Stimulated activated CD8-positive, alpha-beta memory T cell treated with anti-CD3 and anti-CD28 coated beads, Interleukin-2, amount 100 ng/mL, for 1 hour (primary cell): ENCODE data around the gene MPLKIP.
A peak's percentile ranks its signal among the peaks of the same experiment; 100 is the strongest.
"Not testable (repeated sequence)": the region's sequence is repeated elsewhere in the genome, so short reads cannot be mapped to it uniquely, and the experiment has no call there.

Experiments used
- DNase-seq, 2 donors: peaks; one replicate each; pipeline ENCODE4 v3.0.0-alpha.2; 2020; ENCODE audit warnings: low read depth in 2 of 2

MPLKIP gene

DNA sequence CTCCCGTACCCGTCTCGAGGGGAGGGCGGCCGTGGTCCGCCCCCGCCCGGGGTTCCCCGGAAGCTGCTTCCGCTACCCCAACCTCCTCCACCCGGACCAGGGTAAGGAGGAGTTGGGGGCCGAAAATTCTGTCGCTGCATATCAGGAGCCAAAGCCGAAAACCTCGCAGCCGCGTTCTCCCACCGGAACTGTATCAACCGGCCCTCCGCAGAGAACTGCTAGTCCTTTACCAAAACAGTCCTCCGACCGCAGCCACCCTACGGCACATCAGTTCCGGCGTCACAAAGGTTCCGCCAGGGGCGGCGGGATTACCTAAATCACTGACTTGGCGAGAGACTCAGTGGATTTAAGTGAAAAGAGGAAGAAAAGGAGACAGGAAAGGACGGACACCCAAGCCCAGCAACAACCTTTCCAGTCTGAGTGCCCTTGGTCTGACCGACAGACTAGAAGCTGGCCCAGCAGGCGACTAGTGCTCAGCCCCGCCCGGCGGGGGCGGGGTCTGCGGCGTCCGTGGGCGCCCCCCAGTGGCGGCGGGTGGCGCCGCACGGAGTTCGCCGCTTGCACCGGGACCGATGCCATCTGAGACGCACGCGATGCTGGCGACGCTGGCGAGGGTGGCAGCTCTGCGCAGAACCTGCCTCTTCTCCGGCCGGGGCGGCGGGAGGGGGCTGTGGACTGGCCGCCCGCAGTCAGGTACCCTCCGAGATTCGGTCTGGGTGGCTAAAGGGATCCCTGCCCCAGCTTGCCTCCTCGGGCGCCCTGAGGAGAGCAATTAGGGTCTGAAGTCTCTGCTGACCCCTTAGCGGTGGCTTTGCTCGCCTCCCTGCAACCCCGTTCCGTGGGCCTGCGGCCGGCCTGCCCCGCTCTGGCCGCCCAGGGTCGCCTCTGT, at the start of gene MPLKIP, which contains the start of gene SUGCT:
Gene MPLKIP (minus strand): TSS at position 195 of the 889 bp plus-strand sequence. CDS start 55 bp downstream, at position 140.
Gene SUGCT (plus strand): TSS at position 578 of the 889 bp plus-strand sequence.
- peak; percentile 71 to 72 for DNase-seq

DNA sequence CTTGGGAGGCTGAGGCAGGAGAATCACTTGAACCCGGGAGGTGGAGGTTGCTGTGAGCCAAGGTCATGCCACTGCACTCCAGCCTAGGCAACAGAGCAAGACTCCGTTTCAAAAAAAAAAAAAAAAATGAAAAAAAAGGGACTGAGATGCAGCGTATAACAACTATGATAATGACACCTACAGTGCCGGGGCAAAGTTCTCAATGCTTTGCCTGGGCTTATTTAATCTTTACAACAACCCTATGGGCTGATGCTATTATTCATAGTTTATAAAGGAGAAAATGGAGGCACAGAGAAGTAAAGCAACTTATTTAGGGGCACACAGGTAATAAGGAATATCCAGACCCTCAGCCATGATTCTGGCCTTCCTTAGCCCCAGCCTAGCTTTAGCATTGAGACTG, 48.0 kb upstream of the MPLKIP start:
- no peak for DNase-seq

DNA sequence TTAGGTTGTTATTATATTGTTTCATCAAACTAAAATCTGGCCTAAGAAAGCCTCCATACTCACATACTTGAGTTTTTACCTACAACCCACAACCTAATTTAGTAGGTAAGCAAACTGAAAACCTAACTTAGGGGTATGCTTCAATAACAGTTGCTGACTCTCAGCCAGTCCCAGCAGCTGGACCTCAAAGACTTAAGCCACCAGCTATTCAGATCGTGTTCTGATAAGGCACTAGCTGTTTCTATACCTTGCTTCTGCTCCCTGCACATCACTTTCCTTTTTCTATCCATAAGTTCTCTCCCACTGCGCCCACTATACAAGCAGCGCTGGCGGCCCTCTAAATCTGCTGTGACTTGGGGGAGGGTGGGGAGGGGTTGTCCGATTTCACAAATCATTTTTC, 42.6 kb upstream of the MPLKIP start:
- no peak for DNase-seq

DNA sequence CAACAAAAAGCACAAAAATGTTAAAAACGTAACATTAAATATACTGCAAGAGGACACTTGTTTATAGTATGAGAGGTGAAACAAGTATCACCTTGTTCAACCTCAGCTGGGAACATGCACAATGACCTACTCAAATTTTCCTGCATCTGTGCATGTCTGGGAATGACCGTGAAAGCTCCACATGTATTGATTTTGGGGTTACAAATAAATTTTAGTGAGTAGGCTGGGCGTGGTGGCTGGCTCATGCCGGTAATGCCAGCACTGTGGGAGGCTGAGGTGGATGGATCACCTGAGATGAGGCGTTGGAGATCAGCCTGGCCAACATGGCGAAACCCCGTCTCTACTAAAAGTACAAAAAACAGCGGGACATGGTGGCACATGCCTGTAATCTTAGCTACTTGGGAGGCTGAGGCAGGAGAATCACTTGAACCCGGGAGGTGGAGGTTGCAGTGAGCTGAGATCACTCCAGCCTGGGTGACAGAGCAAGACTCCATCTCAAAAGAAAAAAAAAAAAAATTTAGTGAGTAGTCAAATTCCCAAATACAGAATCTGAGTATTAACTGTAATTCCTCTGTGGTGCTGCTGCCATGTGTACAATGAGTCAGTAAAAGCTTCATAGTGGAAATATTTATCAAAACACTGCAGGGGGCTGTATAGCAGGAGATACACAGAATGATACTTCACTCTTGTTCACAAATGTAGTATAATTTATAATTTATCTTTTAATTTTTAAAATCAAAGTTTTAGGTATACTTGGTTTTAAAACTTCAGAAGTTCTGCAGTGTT, 41.5 kb upstream of the MPLKIP start:
- no peak for DNase-seq

DNA sequence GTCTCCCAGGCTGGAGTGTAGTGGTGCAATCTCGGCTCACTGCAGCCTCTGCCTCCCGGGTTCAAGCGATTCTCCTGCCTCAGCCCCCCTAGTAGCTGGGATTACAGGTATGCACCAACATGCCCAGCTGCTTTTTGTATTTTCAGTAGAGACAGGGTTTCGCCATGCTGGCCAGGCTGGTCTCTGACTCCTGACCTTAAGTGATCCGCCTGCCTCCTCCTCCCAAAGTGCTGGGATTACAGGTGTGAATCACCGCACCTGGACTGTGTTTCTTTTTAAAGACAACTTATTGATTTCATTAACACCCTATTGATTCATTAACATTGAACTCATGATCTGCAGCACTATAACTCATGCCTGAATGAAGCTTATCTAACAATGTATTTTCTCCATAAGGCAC, 40.8 kb upstream of the MPLKIP start:
- DNase-seq: not testable (repeated sequence)

DNA sequence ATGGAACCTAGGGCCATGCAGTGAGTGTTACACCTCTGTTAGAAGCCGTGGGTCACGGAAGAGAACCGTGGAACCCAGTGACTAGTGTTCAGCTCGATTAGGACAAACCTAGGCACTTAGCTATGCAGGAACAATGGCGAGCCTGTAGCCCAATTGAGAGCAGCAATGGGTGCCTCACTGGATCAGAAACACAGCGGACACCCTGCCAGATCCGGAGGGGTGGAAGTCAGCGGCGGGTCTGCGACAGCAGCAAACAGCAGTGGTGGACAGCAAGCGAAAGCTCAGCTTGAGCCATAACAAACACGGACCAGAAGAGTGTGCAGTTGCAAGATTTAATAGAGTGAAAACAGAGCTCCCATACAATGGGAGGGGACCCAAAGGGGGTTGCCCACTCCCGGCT, 38.7 kb upstream of the MPLKIP start:
- DNase-seq: not testable (repeated sequence)

DNA sequence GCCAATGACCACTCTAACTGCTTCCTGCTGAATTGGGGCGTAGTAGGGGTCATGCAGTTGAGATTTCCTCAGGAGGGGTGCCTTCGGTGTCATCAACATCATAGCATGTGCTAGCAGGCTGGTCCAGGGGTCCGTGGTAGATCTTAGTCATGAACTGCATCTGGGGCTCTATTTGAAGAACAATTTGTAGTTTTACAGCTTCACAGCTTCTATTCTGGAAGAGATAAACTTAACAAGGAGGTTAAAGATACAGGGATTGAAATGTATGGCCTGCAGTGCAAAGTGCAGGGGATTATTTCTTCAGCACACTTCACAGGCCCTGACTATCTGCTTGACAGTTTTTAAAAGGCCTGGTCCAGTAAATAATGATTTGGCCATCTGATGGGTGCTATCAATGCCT, 33.8 kb upstream of the MPLKIP start:
- not testable (repeated sequence) for DNase-seq

DNA sequence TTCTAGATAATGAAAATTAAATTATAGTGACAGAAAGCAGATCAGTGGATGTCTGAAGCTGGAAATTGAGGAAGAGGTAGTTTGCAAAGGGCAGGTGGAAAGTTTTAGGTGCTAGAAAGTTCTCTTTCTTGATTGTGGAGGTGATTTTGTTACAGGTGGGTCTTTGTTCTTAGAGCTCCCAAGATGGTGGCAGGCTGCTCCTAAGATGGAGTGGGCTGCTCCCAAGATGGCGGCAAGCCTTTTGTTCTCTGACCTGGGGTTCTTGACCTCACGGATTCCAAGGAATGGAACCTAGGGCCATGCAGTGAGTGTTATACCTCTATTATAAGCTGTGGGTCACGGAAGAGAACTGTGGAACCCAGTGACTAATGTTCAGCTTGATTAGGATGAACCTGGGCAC, 32.9 kb upstream of the MPLKIP start:
- no peak for DNase-seq

DNA sequence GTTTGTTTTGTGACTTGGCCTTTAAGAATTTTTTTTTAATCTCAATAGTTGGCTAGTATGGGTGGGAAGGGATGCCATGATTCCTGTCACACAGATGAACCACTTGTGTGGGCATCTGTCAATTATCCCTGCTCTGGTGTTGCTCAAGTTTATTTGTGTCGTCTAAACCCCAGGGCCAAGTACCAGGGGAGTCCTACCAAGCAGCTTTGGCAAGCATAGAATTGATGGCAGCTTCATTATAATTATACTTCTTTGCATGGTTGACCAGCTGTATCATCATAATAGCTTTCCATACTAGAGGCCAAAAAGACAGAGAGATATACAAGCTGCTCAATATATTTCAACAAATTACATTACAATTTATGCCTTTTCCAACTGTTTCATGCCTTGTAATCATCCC, 30.8 kb upstream of the MPLKIP start:
- no peak for DNase-seq

DNA sequence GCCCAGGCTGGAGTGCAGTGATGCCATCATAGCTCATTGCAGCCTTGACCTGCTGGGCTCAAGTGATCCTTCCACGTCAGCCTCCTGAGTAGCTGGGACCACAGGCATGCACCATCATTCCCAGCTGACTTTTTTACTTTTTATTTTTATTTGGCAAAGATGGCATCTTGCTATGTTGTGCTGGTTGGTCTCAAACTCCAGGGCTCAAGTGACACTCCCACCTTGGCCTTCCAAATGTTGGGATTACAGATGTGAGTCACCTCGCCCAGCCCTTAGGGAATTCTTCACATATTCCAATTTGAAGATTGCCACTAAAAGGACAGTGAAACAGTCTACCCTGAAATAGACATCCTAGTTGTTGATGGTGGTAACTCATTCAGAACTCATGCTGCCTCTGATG, 28.1 kb upstream of the MPLKIP start:
- no peak for DNase-seq

DNA sequence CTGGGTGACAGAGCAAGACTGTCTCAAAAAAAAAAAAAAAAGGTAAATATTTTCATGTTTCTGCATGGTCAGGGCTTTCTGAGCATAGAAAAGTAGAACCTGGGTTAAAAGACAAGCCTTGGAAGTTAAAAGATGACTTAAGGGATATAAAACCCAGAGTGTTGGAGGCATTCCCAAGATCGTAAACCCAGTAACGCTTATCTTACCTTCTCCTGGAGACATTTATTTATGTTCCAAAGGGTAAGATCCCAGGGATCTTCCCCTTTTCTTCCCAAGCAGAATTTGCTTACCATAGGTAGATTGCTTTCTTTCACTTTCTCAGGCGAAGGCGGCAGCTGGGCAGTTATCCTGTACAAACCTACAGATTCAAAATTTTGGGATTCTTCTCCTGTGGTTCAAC, 22.6 kb upstream of the MPLKIP start:
- no peak for DNase-seq

DNA sequence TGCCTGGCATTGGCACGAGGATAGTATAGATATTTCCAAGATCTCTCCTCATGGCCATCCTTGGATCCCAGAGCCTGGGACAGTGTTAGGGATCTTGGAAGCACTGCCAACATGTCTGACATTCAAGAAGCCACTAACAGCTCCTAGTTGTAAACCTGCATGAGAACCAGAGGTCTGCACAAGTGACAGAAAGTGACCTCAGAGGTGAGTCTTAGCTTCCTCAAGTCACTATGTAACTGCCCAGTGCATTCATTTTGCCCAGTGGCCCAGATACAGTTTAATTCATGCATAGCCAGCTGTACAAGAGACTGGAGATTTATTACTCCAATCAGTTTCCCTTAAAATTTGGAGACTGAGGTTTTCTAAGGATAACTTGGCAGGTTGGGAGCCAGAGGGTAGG, 17.1 kb upstream of the MPLKIP start:
- DNase-seq: no peak

DNA sequence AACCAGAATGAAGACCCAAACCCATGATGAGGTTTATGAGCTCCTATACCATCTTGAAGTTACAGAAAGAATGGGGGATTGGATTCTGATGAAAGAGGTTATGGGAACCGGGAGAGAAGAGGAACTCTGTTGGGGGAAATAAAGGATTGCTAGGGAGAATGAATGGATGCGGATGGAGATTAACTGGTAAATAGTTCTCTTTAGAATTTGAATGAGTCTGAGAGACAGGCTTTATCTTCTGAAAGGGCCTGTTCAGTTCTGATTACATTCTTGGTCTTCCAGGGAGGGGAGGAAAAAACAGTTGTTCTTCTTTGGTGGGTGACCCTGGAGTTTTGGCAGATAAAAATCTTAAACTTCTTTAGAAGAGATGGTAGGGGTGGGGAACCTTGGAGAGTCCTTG, 14.2 kb upstream of the MPLKIP start:
- no peak for DNase-seq

DNA sequence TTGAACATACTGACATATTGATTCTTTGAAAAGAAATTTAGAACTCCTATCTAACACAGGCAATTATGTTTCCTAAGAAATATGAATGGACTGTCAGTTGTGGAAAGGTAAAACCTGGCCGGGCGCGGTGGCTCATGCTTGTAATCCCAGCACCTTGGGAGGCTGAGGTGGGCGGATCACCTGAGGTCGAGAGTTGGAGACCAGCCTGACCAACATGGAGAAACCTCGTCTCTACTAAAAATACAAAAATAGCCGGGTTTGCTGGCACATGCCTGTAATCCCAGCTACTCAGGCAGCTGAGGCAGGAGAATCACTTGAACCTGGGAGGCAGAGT, 13.8 kb upstream of the MPLKIP start:
- DNase-seq: not testable (repeated sequence)

DNA sequence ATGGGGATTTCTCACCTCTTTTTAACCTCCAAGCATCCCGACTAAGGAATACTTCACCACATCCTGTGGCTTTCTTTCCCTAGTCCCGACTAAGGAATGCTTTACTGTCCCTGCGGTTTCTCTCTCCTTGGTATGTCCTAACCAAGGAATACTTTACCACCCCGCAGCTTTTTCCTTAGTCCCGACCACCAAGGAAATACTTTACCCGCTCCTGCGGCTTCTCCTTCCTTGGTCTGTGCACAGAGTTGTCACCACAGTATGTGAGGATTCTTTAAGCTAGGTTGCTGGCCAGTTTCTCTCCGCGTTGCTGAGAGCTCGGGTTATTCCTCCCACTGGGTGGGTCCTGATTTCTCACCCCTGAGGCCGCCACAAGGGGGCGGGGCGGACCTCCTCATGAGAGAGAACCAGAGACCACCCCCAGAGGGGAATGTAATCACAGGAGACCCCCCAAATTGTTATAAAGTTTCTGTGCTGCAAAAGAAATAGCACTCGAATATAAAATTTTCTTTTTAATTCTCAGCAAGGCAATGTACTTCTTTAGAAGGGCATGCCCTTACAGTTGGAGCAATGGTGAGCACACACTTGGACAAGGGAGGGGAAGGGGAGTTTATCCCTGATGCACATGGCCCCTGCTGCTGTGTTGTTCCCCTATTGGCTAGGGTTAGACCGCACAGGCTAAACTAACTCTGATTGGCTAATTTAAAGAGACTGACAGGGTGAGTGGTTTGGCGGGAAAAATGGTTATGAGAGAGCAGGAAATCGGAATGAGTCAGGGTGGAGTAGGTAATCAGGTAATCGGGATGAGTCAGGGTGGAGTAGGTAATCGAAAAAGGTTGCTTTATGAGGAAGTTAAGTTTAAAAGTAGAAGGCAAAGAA, 13.2 kb upstream of the MPLKIP start:
- no peak for DNase-seq

DNA sequence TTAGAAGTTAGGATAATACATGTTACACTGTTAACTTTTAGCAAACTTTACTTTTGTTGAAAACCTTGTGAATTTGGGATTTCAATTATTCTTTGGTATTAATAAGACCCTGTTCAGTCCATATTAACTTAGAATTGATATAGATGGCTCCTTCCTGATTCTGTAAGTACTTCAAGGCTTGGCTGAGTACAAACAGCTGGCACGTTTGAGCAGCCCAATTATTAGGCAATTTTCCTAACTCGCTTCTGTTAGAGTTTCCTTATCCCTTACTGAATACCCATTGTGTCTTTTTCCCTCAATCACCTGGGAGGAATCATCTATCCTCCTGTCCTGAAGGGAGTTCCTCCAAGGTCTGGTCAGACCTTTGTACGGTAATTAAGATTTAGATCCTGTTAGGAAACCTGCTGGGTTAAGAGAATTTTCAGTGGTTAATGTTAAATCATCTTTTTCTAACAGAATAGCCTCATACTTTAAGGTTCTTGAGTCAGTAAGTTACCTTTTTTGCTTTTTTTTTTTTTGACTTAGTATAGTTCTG, 11.2 kb upstream of the MPLKIP start:
- not testable (repeated sequence) for DNase-seq

DNA sequence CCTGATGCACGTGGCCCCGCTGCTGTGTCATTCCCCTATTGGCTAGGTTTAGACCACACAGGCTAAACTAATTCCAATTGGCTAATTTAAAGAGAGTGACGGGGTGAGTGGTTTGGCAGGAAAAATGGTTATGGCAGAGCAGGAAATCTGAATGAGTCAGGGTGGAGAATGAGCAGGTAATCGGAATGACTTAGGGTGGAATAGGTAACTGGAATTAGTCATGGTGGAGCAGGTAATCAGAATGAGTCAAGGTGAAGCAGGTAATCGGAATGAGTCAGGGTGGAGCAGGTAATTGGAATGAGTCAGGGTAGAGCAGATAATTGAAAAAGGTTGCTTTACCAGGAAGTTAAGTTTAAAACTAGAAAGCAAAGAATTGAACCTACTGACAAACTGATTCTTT, 7.5 kb upstream of the MPLKIP start:
- DNase-seq: not testable (repeated sequence)

DNA sequence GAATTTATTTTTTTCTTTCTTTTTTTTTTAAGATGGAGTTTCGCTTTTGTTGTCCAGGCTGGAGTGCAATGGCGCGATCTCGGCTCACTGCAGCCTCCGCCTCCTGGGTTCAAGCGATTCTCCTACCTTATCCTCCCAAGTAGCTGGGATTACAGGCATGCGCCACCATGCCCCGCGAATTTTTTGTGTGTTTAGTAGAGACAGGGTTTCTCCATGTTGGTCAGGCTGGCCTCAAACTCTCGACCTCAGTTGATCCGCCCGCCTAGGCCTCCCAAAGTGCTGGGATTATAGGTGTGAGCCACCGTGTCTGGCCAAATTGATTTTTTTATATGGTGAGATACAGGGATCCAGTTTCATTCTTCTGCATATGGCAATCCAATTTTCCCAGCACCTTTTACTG, 5.5 kb upstream of the MPLKIP start:
- DNase-seq: not testable (repeated sequence)

DNA sequence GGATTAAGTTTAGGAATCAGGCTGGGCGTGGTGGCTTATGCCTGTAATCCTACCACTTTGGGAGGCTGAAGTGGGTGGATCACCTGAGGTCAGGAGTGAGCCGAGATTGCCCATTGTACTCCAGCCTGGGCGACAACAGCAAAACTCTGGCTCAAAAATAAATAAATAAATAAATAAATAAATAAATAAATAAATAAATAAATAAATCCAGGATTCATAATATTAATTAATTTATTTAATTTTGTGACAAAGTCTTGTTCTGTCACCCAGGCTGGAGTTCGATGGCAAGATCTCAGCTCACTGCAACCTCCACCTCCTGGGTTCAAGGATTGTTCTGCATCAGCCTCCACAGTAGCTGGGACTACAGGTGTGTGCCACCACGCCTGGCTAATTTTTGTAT, 4.6 kb upstream of the MPLKIP start:
- DNase-seq: no peak

DNA sequence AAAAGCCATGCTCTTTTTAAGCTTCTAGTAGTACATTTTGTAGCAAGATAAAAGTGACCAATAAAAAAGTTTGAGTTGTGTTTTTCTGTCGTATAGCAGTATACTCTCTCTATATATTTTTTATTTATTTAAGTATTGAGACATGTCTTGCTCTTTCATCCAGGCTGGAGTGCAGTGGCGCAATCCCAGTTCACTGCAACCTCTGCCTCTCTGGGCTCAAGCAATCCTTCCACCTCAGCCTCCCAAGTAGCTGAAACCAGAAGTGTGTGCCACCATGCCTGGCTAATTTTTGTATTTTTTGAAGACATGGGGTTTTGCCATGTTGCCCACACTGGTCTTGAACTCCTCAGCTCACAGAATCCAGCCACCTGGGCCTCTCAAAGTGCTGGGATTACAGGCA, 3.1 kb upstream of the MPLKIP start:
- DNase-seq: no peak

DNA sequence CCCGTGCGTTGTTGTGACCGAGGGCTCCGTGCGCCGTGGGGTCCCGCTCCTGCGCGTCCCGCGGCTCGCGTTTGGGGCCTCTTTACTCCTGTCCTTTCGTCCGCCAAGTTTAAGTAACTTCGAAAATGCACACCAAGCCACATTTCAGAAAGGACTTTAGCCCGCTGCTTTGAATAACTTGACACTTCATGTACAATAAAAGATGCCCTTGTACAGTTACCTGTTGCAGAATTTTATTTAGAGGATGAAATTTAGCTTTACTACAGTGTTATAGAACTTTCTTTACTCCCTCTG, 842 bp upstream of the MPLKIP start:
- no peak for DNase-seq
